ENCODE results near the gene ENTREP1. TPM values are rescaled to one million over a fixed set of nuclear protein-coding genes. Genes with fewer than 3 reads are reported as not detected.

ENTREP1 gene
- total RNA-seq, 4 donors from 2014 or later: 2.3 to 6.3 (median 3.7) TPM

DNA sequence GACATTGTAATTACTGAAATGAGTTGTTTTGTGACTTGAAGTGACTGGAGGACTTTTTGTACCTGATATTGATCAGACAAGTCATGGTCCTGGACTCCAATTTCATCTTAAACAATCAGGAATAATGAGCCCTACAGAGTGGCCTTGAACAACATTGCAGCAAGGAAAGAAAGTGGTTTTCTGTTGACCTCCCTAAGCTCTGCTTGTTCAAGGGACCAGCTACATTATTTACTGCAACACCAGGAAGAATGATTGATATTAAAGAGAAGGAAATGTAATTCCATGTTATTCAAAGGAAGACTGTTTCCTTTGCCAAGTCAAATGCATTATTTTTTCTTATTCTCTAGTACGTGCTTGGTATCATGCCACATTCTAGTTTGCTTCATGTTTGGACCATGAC is 22.6 kb downstream of the ENTREP1 start:
- WGBS, 2 donors: 50 to 71% methylated on average over 1 of the region's 1 CpG
- no peak for DNase-seq (ENCODE audit: low spot score in 2 of 2)
- Histone ChIP-seq H3K9me3 (no peaks in the 10 kb centered on the region), H3K36me3 (no peaks in the 10 kb centered on the region), H3K27me3 (no peaks in the 10 kb centered on the region), H3K4me3 (no peak overlapping the region), H3K4me1 (no peaks in the 10 kb centered on the region), H3K27ac (no peak overlapping the region)
- TF ChIP-seq, protein P1, sequence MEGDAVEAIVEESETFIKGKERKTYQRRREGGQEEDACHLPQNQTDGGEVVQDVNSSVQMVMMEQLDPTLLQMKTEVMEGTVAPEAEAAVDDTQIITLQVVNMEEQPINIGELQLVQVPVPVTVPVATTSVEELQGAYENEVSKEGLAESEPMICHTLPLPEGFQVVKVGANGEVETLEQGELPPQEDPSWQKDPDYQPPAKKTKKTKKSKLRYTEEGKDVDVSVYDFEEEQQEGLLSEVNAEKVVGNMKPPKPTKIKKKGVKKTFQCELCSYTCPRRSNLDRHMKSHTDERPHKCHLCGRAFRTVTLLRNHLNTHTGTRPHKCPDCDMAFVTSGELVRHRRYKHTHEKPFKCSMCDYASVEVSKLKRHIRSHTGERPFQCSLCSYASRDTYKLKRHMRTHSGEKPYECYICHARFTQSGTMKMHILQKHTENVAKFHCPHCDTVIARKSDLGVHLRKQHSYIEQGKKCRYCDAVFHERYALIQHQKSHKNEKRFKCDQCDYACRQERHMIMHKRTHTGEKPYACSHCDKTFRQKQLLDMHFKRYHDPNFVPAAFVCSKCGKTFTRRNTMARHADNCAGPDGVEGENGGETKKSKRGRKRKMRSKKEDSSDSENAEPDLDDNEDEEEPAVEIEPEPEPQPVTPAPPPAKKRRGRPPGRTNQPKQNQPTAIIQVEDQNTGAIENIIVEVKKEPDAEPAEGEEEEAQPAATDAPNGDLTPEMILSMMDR (IDR thresholded peaks at IDR 0.05): no peak
- no peak for TF ChIP-seq EP300 (IDR thresholded peaks at IDR 0.05)
- no peak for TF ChIP-seq POLR2A (IDR thresholded peaks at IDR 0.05)

DNA sequence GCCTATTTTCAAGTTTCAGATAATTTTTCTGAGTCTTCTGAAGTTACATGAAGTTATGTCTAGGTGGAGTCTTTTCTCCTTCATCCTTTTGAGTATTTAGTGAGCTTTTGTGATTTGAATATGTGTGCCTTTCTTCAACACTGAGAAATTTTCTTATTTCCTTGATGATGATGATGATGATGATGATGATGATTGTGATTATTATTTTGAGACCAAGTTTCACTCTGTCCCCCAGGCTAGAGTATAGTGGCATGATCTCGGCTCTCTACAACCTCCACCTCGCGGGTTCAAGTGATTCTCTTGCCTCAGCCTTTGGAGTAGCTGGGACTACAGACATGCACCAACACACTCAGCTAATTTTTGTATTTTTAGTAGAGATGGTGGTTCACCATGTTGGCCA is 26.2 kb downstream of the ENTREP1 start:
- TF ChIP-seq EP300 (IDR thresholded peaks at IDR 0.05): no peak
- no peak for TF ChIP-seq POLR2A (IDR thresholded peaks at IDR 0.05)
- TF ChIP-seq, protein P1 (IDR thresholded peaks at IDR 0.05): no peak
- Histone ChIP-seq H3K27ac (no peak overlapping the region), H3K27me3 (no peaks in the 10 kb centered on the region), H3K4me1 (no peaks in the 10 kb centered on the region), H3K36me3 (no peaks in the 10 kb centered on the region), H3K4me3 (no peak overlapping the region), H3K9me3 (no peaks in the 10 kb centered on the region)
- WGBS, 2 donors: 93 to 96% methylated on average over 3 of the region's 3 CpGs
- DNase-seq (ENCODE audit: low spot score in 2 of 2): no peak

DNA sequence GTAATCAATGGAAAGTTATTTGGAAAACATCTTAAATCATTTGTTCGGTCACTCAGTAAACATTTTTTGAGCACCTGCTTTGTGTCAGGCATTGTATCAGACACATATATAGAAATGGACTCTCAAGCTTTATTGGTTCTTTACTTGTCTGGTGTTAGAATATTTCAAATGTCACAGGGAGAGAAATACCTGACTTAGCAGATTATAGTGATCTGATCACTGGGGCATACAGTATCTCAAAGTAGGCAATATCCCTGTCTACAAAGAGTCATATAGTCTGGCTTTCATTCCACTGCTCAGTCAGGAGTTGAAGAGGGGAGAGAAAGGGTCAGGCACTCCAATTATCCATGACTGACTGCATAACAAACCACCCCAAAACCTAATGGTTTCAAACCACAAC is 30.2 kb downstream of the ENTREP1 start:
- H3K4me3 ChIP-seq: no peak overlapping the region
- no peak for DNase-seq (ENCODE audit: low spot score in 2 of 2)
- H3K27me3 ChIP-seq: no peaks in the 10 kb centered on the region
- TF ChIP-seq, protein P1 (IDR thresholded peaks at IDR 0.05): no peak
- TF ChIP-seq POLR2A (IDR thresholded peaks at IDR 0.05) (no peak), EP300 (IDR thresholded peaks at IDR 0.05) (no peak)
- no peaks in the 10 kb centered on the region for H3K9me3 ChIP-seq
- WGBS, 2 donors: 96 to 100% methylated on average over 1 of the region's 1 CpG
- no peaks in the 10 kb centered on the region for H3K36me3 ChIP-seq
- H3K4me1 ChIP-seq: no peaks in the 10 kb centered on the region
- no peak overlapping the region for H3K27ac ChIP-seq

DNA sequence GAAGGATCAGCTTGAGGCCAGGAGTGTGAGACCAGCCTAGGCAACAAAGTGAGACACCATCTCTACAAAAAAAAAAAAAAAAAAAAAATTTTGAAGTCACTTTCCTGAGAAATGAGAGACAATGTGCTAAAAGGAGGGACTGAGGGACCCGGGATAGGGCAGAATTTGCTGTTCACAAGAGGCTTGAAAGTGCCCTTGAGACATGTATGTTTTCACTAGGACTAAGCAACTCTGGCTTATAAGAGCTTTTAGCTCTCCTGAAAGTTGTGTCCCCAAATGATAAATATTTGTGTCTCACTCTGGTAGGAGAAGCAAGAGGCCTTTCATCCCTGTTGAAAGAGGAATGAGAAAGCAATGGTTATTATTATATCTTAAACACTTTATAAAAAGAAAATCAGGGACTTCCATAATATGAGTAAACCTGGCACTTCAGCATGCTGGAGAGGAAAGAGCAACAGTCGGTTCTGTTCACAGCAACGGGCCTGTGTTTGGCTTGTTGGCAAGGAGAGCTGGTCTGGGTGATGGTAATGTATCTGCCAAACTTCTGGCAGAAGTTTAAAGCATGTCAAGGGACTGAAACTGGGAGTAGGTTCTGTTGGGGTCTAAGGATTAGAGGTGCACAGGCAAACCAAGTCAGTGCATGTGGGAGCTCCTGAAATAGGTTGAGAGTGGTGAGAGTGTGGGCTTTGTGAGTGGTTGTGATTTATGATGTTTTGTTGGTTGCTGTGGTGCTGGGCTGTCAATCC is 32.2 kb downstream of the ENTREP1 start:
- H3K4me3 ChIP-seq: no peak overlapping the region
- no peak for DNase-seq (ENCODE audit: low spot score in 2 of 2)
- no peaks in the 10 kb centered on the region for H3K9me3 ChIP-seq
- no peak for TF ChIP-seq EP300 (IDR thresholded peaks at IDR 0.05)
- no peak for TF ChIP-seq POLR2A (IDR thresholded peaks at IDR 0.05)
- TF ChIP-seq, protein P1 (IDR thresholded peaks at IDR 0.05): no peak
- H3K27ac ChIP-seq: no peak overlapping the region
- no peaks in the 10 kb centered on the region for H3K27me3 ChIP-seq
- H3K4me1 ChIP-seq: no peaks in the 10 kb centered on the region
- no peaks in the 10 kb centered on the region for H3K36me3 ChIP-seq
- 57 to 62% methylated on average over 3 of the region's 3 CpGs for WGBS, 2 donors

GRCh38 chr9:69357821-69358220 is 32.8 kb downstream of the ENTREP1 start:
- H3K27ac ChIP-seq: no peak overlapping the region

More at GRCh38 chr9:69357821-69358220, 32.8 kb downstream of the ENTREP1 start:
- WGBS, 2 donors: 84 to 90% methylated on average over 4 of the region's 4 CpGs
- Histone ChIP-seq H3K9me3 (no peaks in the 10 kb centered on the region), H3K4me3 (no peak overlapping the region), H3K4me1 (no peaks in the 10 kb centered on the region), H3K27me3 (no peaks in the 10 kb centered on the region), H3K36me3 (no peaks in the 10 kb centered on the region)
- TF ChIP-seq POLR2A (IDR thresholded peaks at IDR 0.05): no peak
- TF ChIP-seq, protein P1 (IDR thresholded peaks at IDR 0.05): no peak
- TF ChIP-seq EP300 (IDR thresholded peaks at IDR 0.05): no peak
- DNase-seq (ENCODE audit: low spot score in 2 of 2): no peak
